GM21381 (cell line): ENCODE results near the gene PDE1C.

ENCODE experiments used
- ATAC-seq: cut with Tn5 transposase; IDR thresholded peaks from one replicate; pipeline ENCODE4 v1.9.1; 2021; ENCODE audit warnings: mild to moderate bottlenecking, moderate library complexity; ENCODE audit not compliant: unreplicated experiment

PDE1C gene

GRCh38 chr7:31997423-31997822 is 72.8 kb downstream of the PDE1C start:
- ATAC-seq = no peak

GRCh38 chr7:31995134-31995533 is 75.1 kb downstream of the PDE1C start:
- ATAC-seq = no peak

- no peak for ATAC-seq
Measured at GRCh38 chr7:31991846-31992245, 78.4 kb downstream of the PDE1C start.

- no peak for ATAC-seq
Measured at GRCh38 chr7:31991406-31991805, 78.8 kb downstream of the PDE1C start.

- ATAC-seq = no peak
Measured at GRCh38 chr7:31986878-31987518, 83.2 kb downstream of the PDE1C start.

- no peak for ATAC-seq
Measured at GRCh38 chr7:31982962-31983361, 87.2 kb downstream of the PDE1C start.

GRCh38 chr7:31981874-31982390 is 88.3 kb downstream of the PDE1C start:
- no peak for ATAC-seq

GRCh38 chr7:31979690-31980330 is 90.4 kb downstream of the PDE1C start:
- ATAC-seq = no peak

- no peak for ATAC-seq
Measured at GRCh38 chr7:31975546-31975945, 94.7 kb downstream of the PDE1C start.

GRCh38 chr7:31974351-31974750 is 95.9 kb downstream of the PDE1C start:
- no peak for ATAC-seq

GRCh38 chr7:31971049-31971667 is 99.0 kb downstream of the PDE1C start:
- no peak for ATAC-seq

- ATAC-seq = no peak
Measured at GRCh38 chr7:31970501-31970900, 99.7 kb downstream of the PDE1C start.

GRCh38 chr7:31963569-31964175 is 106.5 kb downstream of the PDE1C start:
- ATAC-seq = no peak

- no peak for ATAC-seq
Measured at GRCh38 chr7:31962246-31962645, 108.0 kb downstream of the PDE1C start.

GRCh38 chr7:31958226-31958625 is 112.0 kb downstream of the PDE1C start:
- no peak for ATAC-seq

GRCh38 chr7:31957756-31958155 is 112.5 kb downstream of the PDE1C start:
- no peak for ATAC-seq

GRCh38 chr7:31957090-31957720 is 113.0 kb downstream of the PDE1C start:
- ATAC-seq = no peak

GRCh38 chr7:31955641-31956040 is 114.6 kb downstream of the PDE1C start:
- ATAC-seq = no peak

GRCh38 chr7:31955021-31955420 is 115.2 kb downstream of the PDE1C start:
- ATAC-seq = no peak

- ATAC-seq = no peak
Measured at GRCh38 chr7:31954500-31954899, 115.7 kb downstream of the PDE1C start.

- ATAC-seq = no peak
Measured at GRCh38 chr7:31953432-31953831, 116.8 kb downstream of the PDE1C start.
